NCI-H524 (cell line): ENCODE data around the gene REPS2.

ENCODE experiments used
- DNase-seq, 2 experiments: peaks; one replicate each; lab custom pipeline; 2025; lab: John Stamatoyannopoulos, UW

Gene REPS2

GRCh38 chrX:17035111-17035510 is 88.7 kb downstream of the REPS2 start:
- DNase-seq = no peak

- no peak for DNase-seq
Observed at GRCh38 chrX:17036171-17036961, 89.9 kb downstream of the REPS2 start.

DNA sequence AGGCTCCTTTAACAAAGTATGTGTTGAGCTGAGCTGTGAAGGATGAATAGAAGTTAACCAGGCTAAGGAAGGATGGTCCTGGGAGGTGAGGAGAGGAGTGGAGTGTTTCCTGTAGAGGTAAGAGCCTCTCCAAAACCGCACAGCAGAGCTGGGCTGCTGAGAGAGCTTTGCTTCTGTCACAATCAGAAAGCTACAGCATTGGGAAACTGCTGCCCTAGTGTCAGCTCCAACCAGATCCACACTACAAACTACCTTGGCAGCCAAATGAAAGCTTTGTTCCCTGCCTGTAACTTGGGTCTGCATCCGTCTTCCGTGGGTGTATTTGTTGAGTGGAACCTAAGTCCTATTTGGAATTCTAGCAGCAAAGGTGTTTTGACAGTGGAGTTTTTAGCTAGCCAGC is 91.8 kb downstream of the REPS2 start:
- DNase-seq = no peak

DNA sequence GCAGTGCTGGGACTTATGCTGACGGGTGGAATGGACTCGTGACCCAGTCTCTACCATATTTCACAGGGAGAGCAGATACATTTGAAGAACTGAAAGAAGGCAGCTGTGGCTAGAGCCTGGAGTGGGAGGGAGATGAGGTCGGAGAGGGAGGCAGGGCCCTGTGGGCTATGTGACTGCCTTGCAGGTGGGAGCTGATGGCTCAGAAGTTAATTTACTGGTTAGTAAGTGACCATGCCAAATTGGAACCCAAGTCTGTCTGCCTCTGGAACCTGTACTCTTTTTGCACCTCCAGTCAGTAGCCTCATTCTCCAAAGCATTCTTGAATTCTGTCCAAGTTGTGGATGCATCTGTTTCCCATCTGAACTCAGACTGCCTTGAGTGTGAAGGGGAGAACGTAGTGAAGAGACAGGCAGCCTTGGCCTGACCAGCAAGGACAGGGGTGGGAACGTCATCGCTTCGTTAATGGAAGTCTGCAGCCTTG is 92.3 kb downstream of the REPS2 start:
- no peak for DNase-seq

- no peak for DNase-seq
Observed at GRCh38 chrX:17039826-17040225, 93.4 kb downstream of the REPS2 start.

- no peak for DNase-seq
Observed at GRCh38 chrX:17040711-17041110, 94.3 kb downstream of the REPS2 start.

DNA sequence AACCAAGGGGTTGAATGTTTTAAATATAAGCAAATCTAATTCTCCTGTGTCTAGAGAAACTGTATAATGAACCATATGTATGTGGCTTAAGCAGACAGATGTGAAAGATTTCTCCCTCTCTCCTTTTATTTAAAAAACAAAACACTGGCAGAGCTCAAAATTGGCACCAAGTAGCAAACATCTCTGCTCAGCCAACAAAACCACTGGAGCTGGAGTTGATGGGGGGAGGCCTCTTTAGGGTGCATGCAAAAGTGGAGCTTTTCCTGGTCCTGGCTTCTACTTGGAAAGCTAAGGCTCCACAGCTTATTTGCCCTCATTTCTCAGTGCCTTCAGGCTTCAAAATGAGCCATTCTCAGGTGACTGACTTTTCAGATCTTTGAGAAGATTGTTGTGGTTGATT is 95.6 kb downstream of the REPS2 start:
- DNase-seq = no peak

- DNase-seq = peak; percentile 79 to 93
Observed at GRCh38 chrX:17046478-17047097, 100.1 kb downstream of the REPS2 start.

DNA sequence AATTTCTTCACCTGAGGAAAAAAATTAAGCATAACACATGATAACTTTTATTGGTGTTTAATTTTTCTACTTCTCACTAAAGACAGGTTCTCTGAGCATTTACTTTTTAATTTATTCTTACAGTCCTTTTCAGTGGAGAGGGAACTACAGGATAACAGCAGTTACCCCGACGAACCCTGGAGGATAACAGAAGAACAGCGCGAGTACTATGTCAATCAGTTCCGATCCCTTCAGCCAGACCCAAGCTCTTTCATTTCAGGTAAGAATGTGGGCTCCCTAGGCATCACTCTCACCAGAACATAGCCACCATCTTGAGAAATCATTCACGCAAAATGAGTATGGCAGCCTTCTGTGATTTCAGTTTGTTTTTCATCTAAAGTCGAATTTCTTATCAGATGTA is 100.8 kb downstream of the REPS2 start:
- DNase-seq = peak in 1 of 2 experiments; percentile 12

DNA sequence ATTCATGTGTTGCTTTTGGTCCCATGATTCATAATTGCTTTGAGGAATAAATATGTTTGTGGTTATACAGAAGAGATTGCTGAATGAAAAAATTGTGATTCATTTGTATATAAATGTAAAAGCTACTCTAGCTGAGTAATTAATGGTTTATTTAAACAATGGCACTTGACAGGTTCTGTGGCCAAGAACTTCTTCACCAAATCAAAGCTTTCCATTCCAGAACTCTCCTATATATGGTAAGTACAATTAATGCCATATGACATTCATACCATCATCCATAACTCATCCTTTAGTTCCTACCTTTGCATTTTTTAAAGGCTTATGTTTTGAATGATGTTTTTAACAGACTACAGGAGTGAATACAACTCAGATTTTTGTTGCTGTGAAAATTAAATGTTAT is 105.8 kb downstream of the REPS2 start:
- DNase-seq = no peak

DNA sequence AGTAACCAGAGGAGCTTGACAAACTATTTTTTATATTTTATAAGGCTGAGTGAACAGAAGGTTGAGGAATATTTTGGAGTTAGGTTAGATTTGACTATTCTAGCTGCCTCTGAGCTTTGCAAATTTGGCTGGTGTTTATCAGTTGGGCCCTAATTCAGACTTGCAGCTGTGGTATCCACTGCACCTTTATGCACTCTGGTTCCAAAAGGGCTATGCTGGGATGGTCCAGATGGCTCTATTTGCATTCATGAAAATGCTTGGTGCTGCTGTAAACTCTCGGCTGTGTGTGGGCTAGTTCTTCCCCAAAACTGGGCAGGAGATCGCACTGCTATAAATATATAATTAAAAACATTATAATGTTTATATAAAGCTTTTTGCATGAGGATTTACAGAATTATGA is 106.3 kb downstream of the REPS2 start:
- DNase-seq = peak in 1 of 2 experiments; percentile 16

DNA sequence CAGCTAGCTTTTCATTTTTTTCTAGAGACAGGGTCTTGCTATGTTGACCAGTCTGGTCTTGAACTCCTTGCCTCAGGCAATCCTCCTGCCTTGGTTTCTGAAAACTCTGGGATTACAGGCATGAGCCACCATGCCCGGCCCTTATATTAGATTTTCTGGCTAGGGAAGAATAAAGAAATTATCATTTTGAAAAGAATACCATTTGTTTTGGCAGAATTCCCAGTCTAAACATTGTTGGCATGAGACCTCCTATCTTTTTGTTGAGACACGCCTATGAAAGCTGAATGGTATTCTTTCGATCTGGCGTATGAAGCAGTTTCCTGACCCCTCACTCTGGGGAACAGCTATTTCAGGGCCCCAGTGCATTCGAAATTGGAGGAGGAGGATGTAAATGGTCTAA is 107.0 kb downstream of the REPS2 start:
- DNase-seq = no peak

DNA sequence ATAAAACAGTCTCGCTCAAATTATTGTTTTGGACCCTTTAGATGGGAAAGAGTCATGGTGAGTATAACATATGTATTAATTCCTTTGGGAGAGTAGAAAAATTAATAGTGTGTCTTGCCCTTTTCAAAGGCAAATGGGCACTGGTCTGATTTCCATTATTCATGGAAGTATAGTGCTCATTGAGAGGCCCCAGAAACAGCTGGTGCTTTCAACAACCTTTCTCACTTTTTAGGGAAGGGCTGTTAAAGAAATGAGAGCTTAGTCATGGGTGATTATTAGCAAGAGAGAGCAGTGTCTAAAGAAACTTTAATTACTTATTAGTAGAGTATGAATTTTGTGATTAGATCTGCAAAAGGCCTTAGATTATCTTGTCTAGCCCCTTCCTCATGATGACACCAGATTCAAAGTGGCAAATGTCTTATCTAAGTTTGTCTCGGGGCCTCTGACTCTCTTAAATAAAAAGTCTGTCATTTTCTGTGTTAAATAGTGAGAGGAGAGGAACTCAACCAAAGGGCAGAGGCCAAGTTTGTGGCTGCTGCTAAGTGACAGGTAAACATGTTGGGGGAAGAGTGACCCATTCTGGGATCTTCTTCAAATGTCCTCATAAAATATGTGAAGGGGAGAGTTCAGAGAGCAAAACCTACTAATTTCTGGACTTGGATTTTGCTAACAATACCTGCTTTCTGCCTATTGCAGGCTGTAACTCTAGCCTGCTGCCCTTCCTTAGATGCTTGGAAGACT is 110.6 kb downstream of the REPS2 start:
- DNase-seq = peak in 1 of 2 experiments; percentile 41

DNA sequence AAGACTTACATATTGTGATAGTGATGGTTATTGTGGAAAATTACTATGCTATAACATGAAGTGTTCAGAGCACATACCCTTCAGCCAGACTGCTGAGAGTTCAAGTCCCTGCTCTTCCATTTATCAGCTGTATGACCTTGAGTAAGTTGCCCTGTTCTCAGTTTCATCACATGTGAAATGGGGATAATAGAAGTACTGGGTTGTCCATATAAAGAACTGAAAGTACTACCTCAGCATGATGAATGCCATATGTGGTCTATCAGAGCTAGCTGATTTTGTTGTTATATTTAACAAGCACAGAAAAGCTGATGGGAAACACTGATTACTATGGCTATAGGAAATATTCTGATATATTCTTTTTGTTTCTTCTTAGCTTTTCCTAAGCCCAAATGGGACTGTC is 115.6 kb downstream of the REPS2 start:
- DNase-seq = no peak

GRCh38 chrX:17065100-17065499 is 118.6 kb downstream of the REPS2 start:
- no peak for DNase-seq

DNA sequence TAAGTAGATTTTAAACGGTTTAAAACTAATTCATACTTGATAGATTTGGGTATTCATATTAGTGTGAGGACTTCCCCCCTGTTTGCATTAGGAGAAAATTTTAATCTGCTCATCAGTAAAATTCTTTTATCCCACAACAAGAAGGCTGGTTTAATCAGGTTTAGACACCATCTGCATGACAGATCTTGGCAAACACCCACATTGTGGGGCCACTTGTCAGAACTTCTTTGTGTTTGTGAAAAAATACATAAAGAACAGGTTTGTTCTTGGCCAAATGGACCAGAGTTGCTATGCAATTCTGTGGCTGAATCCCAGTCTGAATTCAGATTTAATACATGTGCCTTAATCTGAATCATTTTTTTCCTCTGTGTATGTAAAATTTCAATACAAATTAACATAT is 121.1 kb downstream of the REPS2 start:
- peak in 1 of 2 experiments; percentile 31 for DNase-seq

- DNase-seq = no peak
Observed at GRCh38 chrX:17072301-17072700, 125.8 kb downstream of the REPS2 start.

GRCh38 chrX:17072721-17073230 is 126.3 kb downstream of the REPS2 start:
- DNase-seq = no peak

- DNase-seq = no peak
Observed at GRCh38 chrX:17075004-17075403, 128.5 kb downstream of the REPS2 start.

DNA sequence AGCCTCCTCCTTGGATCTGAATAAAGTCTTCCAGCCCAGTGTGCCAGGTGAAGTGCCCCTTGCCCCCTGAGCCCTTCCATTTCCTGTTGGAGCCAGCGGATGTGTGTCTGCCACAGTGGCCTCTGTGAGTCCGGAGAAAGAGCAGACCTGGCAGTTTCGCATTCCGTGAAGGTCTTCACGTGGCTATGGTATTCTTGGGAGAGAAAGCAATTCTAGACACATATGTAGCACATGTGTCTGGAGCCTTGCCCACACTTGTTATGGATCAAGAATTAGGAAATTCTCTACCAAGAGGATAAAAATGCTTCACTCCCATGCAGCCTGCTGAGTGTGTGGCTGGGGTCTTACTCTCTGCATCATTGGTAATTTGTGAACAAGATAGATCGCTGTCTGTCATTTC is 130.9 kb downstream of the REPS2 start:
- DNase-seq = no peak

- DNase-seq = no peak
Observed at GRCh38 chrX:17078031-17078720, 131.7 kb downstream of the REPS2 start.

DNA sequence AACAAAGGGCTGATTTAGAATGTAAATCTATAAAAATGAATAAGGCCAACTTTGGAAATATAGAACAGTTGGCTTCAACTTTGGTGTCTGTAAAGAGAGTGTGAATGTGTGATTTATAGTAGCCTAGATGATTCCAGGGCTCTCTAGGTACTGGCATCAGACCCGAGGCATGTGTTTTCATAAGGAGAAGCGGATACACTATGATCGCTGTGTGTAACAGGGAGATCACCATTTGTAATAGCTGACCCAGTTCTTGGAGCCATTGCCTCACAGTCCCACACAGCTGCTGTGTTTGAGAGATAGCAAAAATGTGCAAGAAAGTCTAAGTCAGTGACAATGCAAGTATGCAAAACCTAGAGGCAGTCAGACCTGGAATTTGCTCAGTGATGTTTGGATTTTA is 135.1 kb downstream of the REPS2 start:
- DNase-seq = no peak
